IMR-90 (cell line): Measurements from ENCODE around the gene CDH23. TPM values are rescaled to one million over a fixed set of nuclear protein-coding genes. Genes with fewer than 3 reads are reported as not detected.

Experiments
- ATAC-seq: fragments of 200-7000 bp; cut with Tn5 transposase; 2 replicates; pipeline ENCODE4 v1.9.1; 2020; ENCODE audit warnings: low read depth, mild to moderate bottlenecking, moderate library complexity
- BruUV-seq: library from RNA; stranded (reverse); fragments of 400-500 nt; replicated peaks from 2 replicates; lab custom pipeline; 2021; lab: Mats Ljungman, UMichigan
- CTCF ChIA-PET: fragments of 300-600 bp; formaldehyde crosslinking; extraction: SDS; loops from one replicate; lab custom pipeline; 2021; ENCODE audit warnings: antibody characterized with exemption; lab: Yijun Ruan, JAX
- POLR2A ChIA-PET: fragments of 300-600 bp; sonication (Branson Sonifier 250); formaldehyde crosslinking; loops from one replicate; lab custom pipeline; 2022; ENCODE audit warnings: antibody characterized with exemption; ENCODE audit not compliant: unreplicated experiment; lab: Charles Lee
- DNase-seq: peaks from one replicate; pipeline ENCODE4 v3.0.0; 2013
- H2AFZ ChIP-seq: replicated peaks from 2 replicates; pipeline ENCODE3; 2013; ENCODE audit warnings: low read length, mild to moderate bottlenecking; ENCODE audit not compliant: poor library complexity
- H2AK5ac ChIP-seq: 2 replicates; pipeline ENCODE4 v1.6.1; 2013; ENCODE audit warnings: low read depth, low read length, inconsistent platforms
- H2AK9ac ChIP-seq: replicated peaks from 2 replicates; pipeline ENCODE3; 2013; ENCODE audit warnings: mild to moderate bottlenecking, low read depth, low read length, moderate library complexity; ENCODE audit not compliant: poor library complexity
- H2BK120ac ChIP-seq: 2 replicates; pipeline ENCODE4 v1.6.1; 2013; ENCODE audit warnings: low read depth, low read length, inconsistent platforms
- H2BK15ac ChIP-seq: 3 replicates; pipeline ENCODE4 v1.6.1; 2013; ENCODE audit warnings: low read depth, low read length, inconsistent platforms
- H2BK20ac ChIP-seq: 2 replicates; pipeline ENCODE4 v1.6.1; 2013; ENCODE audit warnings: low read depth, mild to moderate bottlenecking, inconsistent platforms, low read length, moderate library complexity
- H2BK5ac ChIP-seq: 2 replicates; pipeline ENCODE4 v1.6.1; 2013; ENCODE audit warnings: mild to moderate bottlenecking, low read depth, low read length, inconsistent platforms; ENCODE audit not compliant: poor library complexity, severe bottlenecking
- H3K14ac ChIP-seq: replicated peaks from 2 replicates; pipeline ENCODE4 v1.6.1; 2013; ENCODE audit warnings: low read depth, low read length, inconsistent platforms
- H3K18ac ChIP-seq: 2 replicates; pipeline ENCODE4 v1.6.1; 2013; ENCODE audit warnings: low read depth, low read length, control low read depth
- H3K23ac ChIP-seq: 2 replicates; pipeline ENCODE4 v1.6.1; 2013; ENCODE audit warnings: low read depth, low read length, inconsistent platforms
- H3K27ac ChIP-seq: 2 replicates; pipeline ENCODE4 v1.5.1; 2013; ENCODE audit warnings: mild to moderate bottlenecking, control low read depth, low read length; ENCODE audit not compliant: insufficient read depth
- H3K27me3 ChIP-seq: 2 replicates; pipeline ENCODE4 v1.6.1; 2013; ENCODE audit warnings: low read length; ENCODE audit not compliant: control insufficient read depth, insufficient read depth
- H3K36me3 ChIP-seq: 2 replicates; pipeline ENCODE4 v1.6.1; 2013; ENCODE audit warnings: low read length, mixed read lengths; ENCODE audit not compliant: control insufficient read depth, insufficient read depth
- H3K4ac ChIP-seq: 2 replicates; pipeline ENCODE4 v1.6.1; 2013; ENCODE audit warnings: low read depth, low read length, inconsistent platforms
- H3K4me1 ChIP-seq: 2 replicates; pipeline ENCODE4 v1.6.1; 2013; ENCODE audit warnings: low read length, mixed read lengths; ENCODE audit not compliant: control insufficient read depth, insufficient read depth
- H3K4me2 ChIP-seq: 2 replicates; pipeline ENCODE4 v1.6.1; 2013; ENCODE audit warnings: low read depth, mild to moderate bottlenecking, control low read depth, low read length, moderate library complexity
- H3K4me3 ChIP-seq: 2 replicates; pipeline ENCODE4 v1.5.1; 2013; ENCODE audit warnings: low read depth, mild to moderate bottlenecking, control low read depth, low read length, moderate library complexity; ENCODE audit not compliant: insufficient read depth
- H3K56ac ChIP-seq: 2 replicates; pipeline ENCODE4 v1.6.1; 2013; ENCODE audit warnings: low read length, inconsistent platforms; ENCODE audit not compliant: insufficient read depth; ENCODE audit errors: extremely low read depth
- H3K79me1 ChIP-seq, 2 experiments: 2 replicates each; pipeline ENCODE4 v1.6.1; 2013; ENCODE audit warnings: low read length in 2 of 2, inconsistent platforms in 1 of 2, low read depth in 1 of 2
- H3K9ac ChIP-seq: 2 replicates; pipeline ENCODE4 v1.6.1; 2013; ENCODE audit warnings: low read depth, low read length, control low read depth
- H3K9me1 ChIP-seq: 2 replicates; pipeline ENCODE4 v1.6.1; 2013; ENCODE audit warnings: low read length, inconsistent platforms; ENCODE audit not compliant: insufficient read depth
- H3K9me3 ChIP-seq: 2 replicates; pipeline ENCODE4 v1.6.1; 2013; ENCODE audit warnings: low read length; ENCODE audit not compliant: control insufficient read depth, insufficient read depth
- H4K20me1 ChIP-seq: 2 replicates; pipeline ENCODE4 v1.6.1; 2013; ENCODE audit warnings: low read length, inconsistent platforms; ENCODE audit not compliant: insufficient read depth
- H4K5ac ChIP-seq: 2 replicates; pipeline ENCODE4 v1.6.1; 2013; ENCODE audit warnings: mild to moderate bottlenecking, low read depth, low read length, control low read depth
- H4K8ac ChIP-seq, 2 experiments: 2 replicates each; pipeline ENCODE4 v1.6.1; 2013; ENCODE audit warnings: low read depth in 2 of 2, low read length in 2 of 2, control low read depth in 1 of 2, inconsistent platforms in 1 of 2
- H4K91ac ChIP-seq: 2 replicates; pipeline ENCODE4 v1.6.1; 2013; ENCODE audit warnings: low read depth, low read length, inconsistent platforms; ENCODE audit not compliant: insufficient read depth
- BHLHE40 ChIP-seq: fragments of 150-350 bp; IDR thresholded peaks from 2 replicates; pipeline ENCODE4 v1.6.1; 2016; ENCODE audit warnings: mild to moderate bottlenecking, low read depth, low read length
- CEBPB ChIP-seq: IDR thresholded peaks from 2 replicates; pipeline ENCODE4 v1.6.1; 2012; ENCODE audit warnings: low read depth, low read length, improper control_type of control experiment
- CHD1 ChIP-seq: IDR thresholded peaks from 2 replicates; pipeline ENCODE4 v1.6.1; 2012; ENCODE audit warnings: low read depth, low read length, improper control_type of control experiment
- ELK1 ChIP-seq: fragments of 150-350 bp; IDR thresholded peaks from 2 replicates; pipeline ENCODE4 v1.6.1; 2016; ENCODE audit warnings: low read depth, mild to moderate bottlenecking, low read length, moderate library complexity, borderline replicate concordance
- FOS ChIP-seq: fragments of 150-350 bp; IDR thresholded peaks from 2 replicates; pipeline ENCODE4 v1.6.1; 2016; ENCODE audit warnings: low read depth, low read length
- MAFK ChIP-seq: IDR thresholded peaks from 2 replicates; pipeline ENCODE4 v1.6.1; 2012; ENCODE audit warnings: low read depth, low read length, improper control_type of control experiment
- MAZ ChIP-seq: IDR thresholded peaks from 2 replicates; pipeline ENCODE4 v1.6.1; 2012; ENCODE audit warnings: low read depth, mild to moderate bottlenecking, low read length, improper control_type of control experiment, moderate library complexity, borderline replicate concordance
- MXI1 ChIP-seq: IDR thresholded peaks from 2 replicates; pipeline ENCODE4 v1.6.1; 2012; ENCODE audit warnings: low read depth, mild to moderate bottlenecking, low read length, moderate library complexity, borderline replicate concordance
- NFE2L2 ChIP-seq: fragments of 150-350 bp; IDR thresholded peaks from 2 replicates; pipeline ENCODE4 v1.6.1; 2016; ENCODE audit warnings: low read depth, mild to moderate bottlenecking, low read length
- POLR2A ChIP-seq: IDR thresholded peaks from 2 replicates; pipeline ENCODE4 v1.6.1; 2012; ENCODE audit warnings: mild to moderate bottlenecking, low read depth, low read length
- RAD21 ChIP-seq: IDR thresholded peaks from 2 replicates; pipeline ENCODE4 v1.6.1; 2012; ENCODE audit warnings: low read length, improper control_type of control experiment
- RCOR1 ChIP-seq: IDR thresholded peaks from 2 replicates; pipeline ENCODE4 v1.6.1; 2012; ENCODE audit warnings: mild to moderate bottlenecking, low read length, improper control_type of control experiment; ENCODE audit not compliant: insufficient replicate concordance
- RFX5 ChIP-seq: IDR thresholded peaks from 2 replicates; pipeline ENCODE4 v1.8.0; 2012; ENCODE audit warnings: low read depth, mild to moderate bottlenecking, low read length, moderate library complexity
- SMC3 ChIP-seq: fragments of 150-350 bp; IDR thresholded peaks from 2 replicates; pipeline ENCODE4 v1.6.1; 2016; ENCODE audit warnings: low read depth, mild to moderate bottlenecking, antibody characterized with exemption, low read length, moderate library complexity
- USF2 ChIP-seq: fragments of 150-350 bp; IDR thresholded peaks from 2 replicates; pipeline ENCODE4 v1.6.1; 2017; ENCODE audit warnings: mild to moderate bottlenecking, antibody characterized with exemption, low read length, low read depth
- WGBS, 2 experiments: methylation state at CpG; one replicate each; pipeline versions ENCODE4 v1.1.5 to v1.1.7; 2013; ENCODE audit warnings: missing lambda C conversion rate in 2 of 2; ENCODE audit not compliant: insufficient read length in 1 of 2; ENCODE audit errors: extremely low coverage in 2 of 2; 5-methylcytosine and 5-hydroxymethylcytosine counted together
- dilution Hi-C: fragments of 300-500 bp; cut with HindIII; formaldehyde crosslinking; loops from one replicate; pipeline ENCODE4 v1.14.3; 2018; ENCODE audit warnings: low sequenced_read_pairs; ENCODE audit not compliant: unreplicated experiment
- in situ Hi-C: fragments of 300-500 bp; cut with MboI; formaldehyde crosslinking; loops from 3 replicates; pipeline ENCODE4 v1.14.3; 2019; ENCODE audit warnings: low sequenced_read_pairs, inconsistent platforms, mixed read lengths
- intact Hi-C: fragments of 100-400 bp; cut with micrococcal nuclease; formaldehyde crosslinking; loops from 2 replicates; pipeline ENCODE4 v1.10.0; 2022
- polyA plus RNA-seq, 3 experiments: library from polyadenylated mRNA; depleted of rRNA; stranded (reverse); fragments of >200 nt; gene quantifications; 2 replicates each; pipeline ENCODE4 v1.2.3, GENCODE V29; 2012; ENCODE audit warnings: low replicate concordance in 1 of 3
- total RNA-seq: library from RNA; depleted of rRNA; stranded (reverse); fragments of >200 nt; gene quantifications from 2 replicates; pipeline ENCODE4 v1.2.3, GENCODE V29; 2012
- TF ChIP-seq, protein P1 (sequence below): conservative IDR thresholded peaks from 2 replicates; pipeline ENCODE4 v1.5.1; 2012; ENCODE audit warnings: mild to moderate bottlenecking, low read depth, low read length, improper control_type of control experiment

The CDH23 gene
- total and polyA plus RNA-seq, 2 of the 4 experiments (the other 2 are of a cell fraction): under 0.01 to 0.03 TPM

DNA sequence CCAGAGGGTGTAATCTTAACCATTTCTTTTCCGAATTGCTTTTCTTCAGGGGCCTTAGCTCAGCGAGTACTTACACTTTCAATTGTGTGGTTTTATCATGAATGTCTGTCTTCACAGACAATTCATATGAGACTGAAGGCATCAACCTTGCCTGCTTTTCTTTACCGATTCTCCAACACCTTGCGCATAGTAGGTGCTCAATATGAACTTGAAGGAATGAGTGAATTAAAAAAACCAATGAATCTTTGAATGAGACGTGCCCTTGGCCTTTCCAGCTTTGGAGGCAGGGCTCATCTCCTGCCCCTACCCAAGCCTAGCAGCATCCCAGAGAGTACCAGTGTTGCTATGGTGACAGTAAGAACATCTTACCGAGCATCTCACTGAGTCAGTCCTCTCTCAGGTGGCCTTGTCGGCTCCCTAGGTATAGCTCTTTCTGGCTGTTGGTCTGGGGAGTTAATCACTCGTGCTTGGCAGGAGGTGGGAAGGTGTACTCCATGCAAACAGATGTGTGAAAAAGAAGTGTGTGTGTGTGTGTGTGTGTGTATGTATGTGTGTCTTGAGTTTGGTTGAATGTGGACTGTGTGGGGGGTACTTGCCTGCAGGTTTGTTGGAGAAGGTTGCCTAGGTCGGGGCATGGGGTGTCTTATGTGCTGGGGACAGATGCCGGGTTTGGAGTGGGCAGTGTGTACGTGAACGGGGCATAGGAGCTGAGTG, 215.1 kb downstream of the CDH23 start:
- H4K5ac ChIP-seq: no peak overlapping the region
- H3K4me1 ChIP-seq: no peaks in the 10 kb centered on the region
- H3K27ac ChIP-seq: no peak overlapping the region
- ChIA-PET CTCF (no interaction called here), POLR2A (no interaction called here)
- H3K9me1 ChIP-seq: no peaks in the 10 kb centered on the region
- H2AFZ ChIP-seq: no peak overlapping the region
- no peak overlapping the region for H4K8ac ChIP-seq
- BruUV-seq: no TSS peak
- ATAC-seq (no peak), DNase-seq (no peak)
- TF ChIP-seq ELK1 (no peak), FOS (no peak), MAFK (no peak), BHLHE40 (no peak), MXI1 (no peak), RCOR1 (no peak), RFX5 (no peak), CEBPB (no peak), POLR2A (no peak), USF2 (no peak), MAZ (no peak), CHD1 (no peak), SMC3 (no peak), RAD21 (no peak), NFE2L2 (no peak)
- TF ChIP-seq, protein P1, sequence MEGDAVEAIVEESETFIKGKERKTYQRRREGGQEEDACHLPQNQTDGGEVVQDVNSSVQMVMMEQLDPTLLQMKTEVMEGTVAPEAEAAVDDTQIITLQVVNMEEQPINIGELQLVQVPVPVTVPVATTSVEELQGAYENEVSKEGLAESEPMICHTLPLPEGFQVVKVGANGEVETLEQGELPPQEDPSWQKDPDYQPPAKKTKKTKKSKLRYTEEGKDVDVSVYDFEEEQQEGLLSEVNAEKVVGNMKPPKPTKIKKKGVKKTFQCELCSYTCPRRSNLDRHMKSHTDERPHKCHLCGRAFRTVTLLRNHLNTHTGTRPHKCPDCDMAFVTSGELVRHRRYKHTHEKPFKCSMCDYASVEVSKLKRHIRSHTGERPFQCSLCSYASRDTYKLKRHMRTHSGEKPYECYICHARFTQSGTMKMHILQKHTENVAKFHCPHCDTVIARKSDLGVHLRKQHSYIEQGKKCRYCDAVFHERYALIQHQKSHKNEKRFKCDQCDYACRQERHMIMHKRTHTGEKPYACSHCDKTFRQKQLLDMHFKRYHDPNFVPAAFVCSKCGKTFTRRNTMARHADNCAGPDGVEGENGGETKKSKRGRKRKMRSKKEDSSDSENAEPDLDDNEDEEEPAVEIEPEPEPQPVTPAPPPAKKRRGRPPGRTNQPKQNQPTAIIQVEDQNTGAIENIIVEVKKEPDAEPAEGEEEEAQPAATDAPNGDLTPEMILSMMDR: no peak
- in situ Hi-C loops (no loop called here), intact Hi-C loops (no loop called here), dilution Hi-C loops (no loop called here)
- H2AK5ac ChIP-seq: no peak overlapping the region
- no peaks in the 10 kb centered on the region for H3K79me1 ChIP-seq
- no peak overlapping the region for H3K23ac ChIP-seq
- 88% methylated on average over 3 of the region's 12 CpGs; no CpG with 5 or more reads in 1 of the 2 experiments for WGBS, 2 experiments
- H2AK9ac ChIP-seq: no peak overlapping the region
- H3K4me2 ChIP-seq: no peak overlapping the region
- peaks cover 37% of the 10 kb centered on the region for H3K27me3 ChIP-seq
- H2BK5ac ChIP-seq: no peak overlapping the region
- H3K18ac ChIP-seq: no peak overlapping the region
- H2BK20ac ChIP-seq: no peak overlapping the region
- H3K4me3 ChIP-seq: no peak overlapping the region
- no peak overlapping the region for H2BK120ac ChIP-seq
- no peak overlapping the region for H3K4ac ChIP-seq
- H4K91ac ChIP-seq: no peak overlapping the region
- no peak overlapping the region for H2BK15ac ChIP-seq
- no peak overlapping the region for H3K14ac ChIP-seq
- no peaks in the 10 kb centered on the region; the same call in 1 of the 2 replicates for H4K20me1 ChIP-seq
- H3K9ac ChIP-seq: no peak overlapping the region
- no peaks in the 10 kb centered on the region for H3K9me3 ChIP-seq
- H3K36me3 ChIP-seq: no peaks in the 10 kb centered on the region
- H3K56ac ChIP-seq: no peak overlapping the region
